NAMALWA (cell line): Measurements from ENCODE around the gene KLRC3.
A peak's percentile ranks its signal among the peaks of the same experiment; 100 is the strongest.
"Not testable (repeated sequence)": the region's sequence is repeated elsewhere in the genome, so short reads cannot be mapped to it uniquely, and the experiment has no call there.

Source experiments
- DNase-seq: peaks from one replicate; pipeline ENCODE4 v3.0.0-alpha.2; 2015; ENCODE audit warnings: low spot score

The KLRC3 gene

DNA sequence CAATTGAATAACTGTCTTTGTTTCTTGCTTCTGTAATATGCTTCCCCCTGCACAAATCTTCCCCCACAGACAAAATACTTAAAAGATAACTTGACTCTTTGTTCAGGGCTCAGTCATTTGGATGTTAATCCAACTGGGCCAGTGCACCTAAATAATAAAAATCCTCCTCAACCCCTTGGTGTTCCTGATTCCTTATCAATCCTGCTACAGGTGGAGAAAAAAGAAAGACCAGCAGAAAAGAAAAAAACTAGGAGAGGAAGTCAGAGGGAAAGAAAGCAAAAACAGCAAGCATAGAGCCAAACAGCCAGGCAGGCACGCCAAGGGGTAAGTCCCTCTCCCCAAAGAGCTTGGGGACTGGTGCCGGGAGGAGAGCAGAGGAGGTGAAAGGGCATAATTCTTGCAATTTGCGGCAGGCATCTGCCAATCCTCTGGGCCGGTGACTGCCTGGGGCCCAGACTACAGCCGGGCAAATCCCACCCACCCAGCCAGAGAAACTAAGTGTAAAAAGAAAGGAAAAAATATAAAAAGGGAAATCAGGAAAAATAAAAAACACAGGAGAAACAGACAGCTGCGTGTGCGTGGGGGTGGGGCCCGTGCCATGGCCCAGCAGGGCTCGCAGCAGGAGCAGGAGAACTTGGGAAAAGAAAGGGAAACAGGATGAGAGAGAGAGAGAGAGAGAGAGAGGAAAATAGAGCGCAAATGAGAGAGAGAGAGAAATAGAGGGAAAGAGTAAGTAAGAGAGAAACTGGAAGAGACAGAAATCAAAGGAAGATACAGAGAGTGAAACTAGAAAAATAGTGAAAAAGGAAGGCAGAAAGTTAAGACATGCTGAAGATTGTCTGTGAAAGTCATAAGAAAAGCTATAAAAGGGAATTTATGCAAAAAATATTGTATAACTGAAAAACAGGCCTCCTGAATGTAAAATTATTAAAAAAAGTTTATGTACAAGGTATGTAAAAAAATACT, 51.9 kb downstream of the KLRC3 start:
- no peak for DNase-seq

DNA sequence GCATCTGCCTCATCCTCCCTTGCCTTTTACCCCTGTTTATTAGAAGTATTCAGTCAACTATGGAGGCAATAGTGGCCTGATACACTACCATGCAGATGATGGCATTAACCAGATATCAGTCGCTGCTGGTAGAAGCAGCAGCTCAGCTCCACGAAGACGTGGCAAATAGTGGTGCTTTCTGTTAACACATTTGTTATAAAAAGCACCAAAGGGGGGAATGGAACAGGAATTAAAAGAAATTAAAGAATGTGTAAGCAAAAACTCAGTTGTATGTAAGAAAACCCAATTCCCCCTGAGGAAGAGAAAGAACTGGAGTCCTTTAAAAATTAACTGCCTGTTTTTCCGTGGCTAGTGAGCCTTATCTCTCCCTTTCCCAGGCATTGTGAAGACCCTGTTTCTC, 52.7 kb downstream of the KLRC3 start:
- not testable (repeated sequence) for DNase-seq

DNA sequence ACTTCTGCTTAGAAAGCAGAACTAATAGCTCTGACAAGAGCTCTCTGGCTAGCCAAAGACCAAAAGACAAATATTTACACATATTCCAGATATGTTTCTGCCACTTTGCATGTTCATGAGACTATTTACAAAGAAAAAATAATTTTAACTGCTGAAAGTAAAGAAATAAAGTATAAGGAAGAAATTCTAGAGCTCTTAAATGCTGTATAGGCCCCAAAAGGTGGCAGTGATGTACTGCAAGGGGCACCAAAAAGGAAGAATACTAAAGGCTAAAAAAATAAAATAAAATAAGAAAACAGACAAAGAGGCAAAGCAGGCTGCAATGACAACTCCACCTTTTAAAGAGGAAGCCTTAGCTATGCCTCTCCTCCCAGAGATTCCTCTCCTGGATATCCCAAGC, 53.5 kb downstream of the KLRC3 start:
- peak; percentile 58 for DNase-seq

DNA sequence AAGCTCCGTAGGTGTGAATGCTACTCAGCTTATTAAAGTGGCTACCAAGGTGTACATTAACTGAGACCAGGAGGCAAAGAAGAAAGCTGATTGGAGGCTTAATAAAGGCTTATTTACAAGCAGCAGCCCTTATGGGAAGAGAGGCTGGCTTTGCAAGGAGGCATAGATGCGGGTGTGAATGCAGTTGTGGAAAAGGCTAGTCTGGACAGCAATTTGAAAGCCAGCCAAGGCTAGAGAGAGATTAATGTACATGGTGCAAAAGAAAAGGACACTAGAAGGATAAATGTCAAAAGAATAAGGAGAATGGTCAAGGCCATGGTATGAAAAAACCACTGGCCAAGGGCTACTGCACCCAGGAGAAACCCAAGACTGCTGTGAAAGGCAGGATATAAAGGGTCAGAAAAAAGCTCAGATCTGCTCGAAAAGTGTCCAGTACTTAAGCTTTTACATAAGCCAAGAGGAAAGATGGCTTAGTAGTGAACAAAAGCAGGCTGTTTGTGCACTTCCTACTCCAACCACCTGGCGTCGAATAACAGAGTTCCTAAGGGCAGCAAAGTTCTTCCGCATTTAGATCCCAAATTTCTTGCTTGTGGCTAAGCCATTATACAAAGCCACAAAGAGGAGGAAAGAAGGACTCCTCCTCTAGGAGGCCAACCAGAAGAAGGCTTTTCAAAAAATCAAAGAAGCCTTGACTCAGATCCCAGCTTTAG, 54.5 kb downstream of the KLRC3 start:
- peak; percentile 18 for DNase-seq

DNA sequence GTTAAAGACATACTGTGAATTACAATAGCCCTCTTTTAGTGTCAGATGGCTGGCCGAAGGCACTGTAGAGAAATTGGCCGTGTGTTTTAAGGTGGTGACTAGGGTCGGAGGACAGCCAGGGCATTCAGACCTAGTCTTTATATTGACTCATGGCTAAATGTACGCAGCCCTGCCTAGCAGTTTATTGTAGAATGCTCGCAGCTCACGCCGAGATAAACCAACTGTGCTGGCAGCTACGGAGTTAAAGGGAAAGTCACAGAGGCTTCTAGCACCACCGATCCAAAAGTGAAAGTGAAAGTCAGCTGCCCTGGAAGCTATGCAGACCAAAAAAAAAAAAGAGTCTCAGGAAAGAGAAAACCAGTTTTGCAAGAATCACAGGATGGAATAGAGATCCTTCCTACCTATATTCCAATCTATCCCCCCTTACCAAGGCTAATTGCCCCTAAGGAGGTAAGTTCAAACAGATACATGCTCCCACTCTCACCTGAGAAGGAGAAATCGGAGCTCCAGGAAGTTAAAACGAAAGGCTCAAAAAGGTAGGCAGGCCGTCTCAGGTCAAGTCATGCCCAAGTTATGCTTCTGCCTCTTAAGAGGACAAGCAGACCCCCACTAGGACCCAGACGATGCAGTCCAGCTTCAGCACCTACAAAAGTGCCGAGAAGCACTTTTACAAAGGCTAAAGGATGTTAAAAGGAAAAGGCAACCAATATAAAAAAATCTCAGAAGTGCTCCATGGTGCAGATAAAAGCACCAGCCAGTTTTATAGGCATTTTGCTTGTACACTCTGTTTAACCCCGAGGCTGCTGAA, 55.4 kb downstream of the KLRC3 start:
- DNase-seq: peak; percentile 89

DNA sequence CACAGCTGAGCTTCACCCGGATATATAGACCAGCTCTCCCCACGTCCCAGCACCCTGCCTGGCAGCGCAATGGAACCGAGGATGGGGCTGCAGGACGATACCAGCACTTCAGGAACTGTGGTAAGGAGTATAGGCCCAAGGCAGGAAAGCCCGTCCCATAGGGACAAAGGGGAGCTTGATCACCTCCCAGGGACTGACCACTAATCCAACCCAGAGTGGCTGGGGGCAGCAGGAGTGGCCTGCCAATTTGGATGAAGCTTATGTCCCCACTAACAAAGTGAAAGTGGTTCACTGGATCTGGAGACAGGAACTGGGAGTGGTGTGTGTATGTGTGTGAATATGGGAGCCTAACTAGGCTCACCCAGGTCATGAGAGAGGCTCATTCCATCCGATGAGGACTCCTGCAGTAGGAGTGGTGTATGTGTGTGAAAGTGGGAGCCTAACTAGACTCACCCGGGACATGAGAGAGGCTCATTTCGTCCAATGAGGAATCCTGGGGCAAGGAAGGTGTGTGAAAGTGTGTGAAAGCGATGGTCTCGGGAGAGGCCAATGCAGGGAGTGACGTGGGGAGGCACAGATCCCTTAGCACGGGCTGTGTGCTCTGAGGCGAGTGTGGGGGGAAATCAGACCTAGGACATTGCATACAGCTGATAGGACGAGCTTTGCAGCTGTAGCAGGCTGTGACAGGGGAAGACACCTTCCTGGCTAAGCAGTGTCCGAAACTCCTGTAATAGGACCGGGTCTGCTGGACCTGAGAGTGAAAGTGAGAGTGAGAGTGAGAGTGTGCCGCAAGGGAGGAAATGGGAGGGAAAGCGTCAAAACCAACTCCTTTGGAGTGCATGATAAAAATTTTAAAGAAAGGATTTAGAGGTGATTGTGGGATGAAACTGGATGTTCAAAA, 56.2 kb downstream of the KLRC3 start:
- peak; percentile 66 for DNase-seq

DNA sequence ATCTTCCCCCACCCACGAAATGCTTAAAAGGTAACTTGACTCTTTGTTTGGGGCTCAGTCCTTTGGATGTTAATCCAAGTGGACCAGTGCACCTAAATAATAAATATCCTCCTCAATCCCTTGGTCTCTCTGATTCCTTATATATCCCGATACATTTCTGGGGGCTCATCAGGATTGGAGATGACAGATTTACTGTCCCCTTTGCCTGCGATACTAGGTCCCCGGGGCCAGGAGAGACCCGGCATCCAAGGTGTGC, 56.8 kb downstream of the KLRC3 start:
- no peak for DNase-seq

DNA sequence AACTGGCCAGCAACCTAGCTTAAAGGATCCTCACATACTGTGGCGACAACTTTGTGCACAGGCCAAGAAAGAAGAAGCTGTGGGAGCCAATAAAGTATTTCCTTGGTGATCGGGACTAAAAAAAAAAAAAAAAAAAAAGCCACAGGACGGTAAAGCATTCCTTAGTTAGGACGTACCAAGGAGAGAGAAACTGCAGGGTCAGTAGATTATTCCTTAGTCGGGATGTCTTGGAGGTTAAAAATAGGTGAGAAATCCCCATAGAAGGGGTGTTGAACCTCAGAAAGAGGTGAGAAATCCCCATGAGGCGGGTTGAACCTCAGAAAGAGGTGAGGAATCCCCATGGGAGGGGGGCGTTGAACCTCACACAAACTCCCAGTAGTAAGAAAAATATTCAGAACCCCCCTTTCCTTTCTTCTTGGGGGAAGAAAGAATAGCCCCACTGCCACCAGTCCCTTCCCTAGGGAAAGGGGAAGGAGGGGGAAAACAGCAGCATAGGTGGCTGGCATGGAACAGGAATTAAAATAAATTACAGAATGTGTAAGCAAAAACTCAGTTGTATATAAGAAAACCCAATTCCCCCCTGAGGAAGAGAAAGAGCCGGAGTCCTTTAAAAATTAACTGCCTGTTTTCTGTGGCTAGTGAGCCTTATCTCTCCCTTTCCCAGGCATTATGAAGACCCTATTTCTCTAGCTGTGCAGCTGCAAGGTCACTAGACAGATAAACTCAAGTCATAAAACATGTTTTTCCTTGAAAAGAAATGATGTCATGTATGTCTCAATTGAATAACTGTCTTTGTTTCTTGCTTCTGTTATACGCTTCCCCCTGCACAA, 57.4 kb downstream of the KLRC3 start:
- DNase-seq: peak; percentile 33

DNA sequence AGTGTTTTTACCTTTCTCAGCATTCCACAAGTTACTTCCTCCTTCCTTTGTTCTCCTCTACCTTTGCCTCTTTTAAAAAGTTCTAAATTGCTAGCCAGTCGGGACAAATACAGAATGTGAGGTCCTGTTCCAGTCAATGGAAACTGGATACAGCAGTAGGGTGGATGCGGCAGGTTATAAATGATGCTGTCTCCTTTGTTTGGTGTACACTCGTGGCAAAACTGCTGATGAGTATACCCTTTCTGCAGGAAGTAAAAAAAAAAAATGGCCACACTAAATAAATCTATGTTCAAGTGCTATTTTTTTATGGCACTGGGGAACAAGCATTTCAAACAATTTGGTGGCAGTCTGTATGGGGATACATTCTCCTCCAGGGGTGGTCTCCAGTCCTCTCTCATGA, 58.1 kb downstream of the KLRC3 start:
- peak; percentile 12 for DNase-seq
